Measurements from ENCODE around the gene RBM15.

The RBM15 gene, protein sequence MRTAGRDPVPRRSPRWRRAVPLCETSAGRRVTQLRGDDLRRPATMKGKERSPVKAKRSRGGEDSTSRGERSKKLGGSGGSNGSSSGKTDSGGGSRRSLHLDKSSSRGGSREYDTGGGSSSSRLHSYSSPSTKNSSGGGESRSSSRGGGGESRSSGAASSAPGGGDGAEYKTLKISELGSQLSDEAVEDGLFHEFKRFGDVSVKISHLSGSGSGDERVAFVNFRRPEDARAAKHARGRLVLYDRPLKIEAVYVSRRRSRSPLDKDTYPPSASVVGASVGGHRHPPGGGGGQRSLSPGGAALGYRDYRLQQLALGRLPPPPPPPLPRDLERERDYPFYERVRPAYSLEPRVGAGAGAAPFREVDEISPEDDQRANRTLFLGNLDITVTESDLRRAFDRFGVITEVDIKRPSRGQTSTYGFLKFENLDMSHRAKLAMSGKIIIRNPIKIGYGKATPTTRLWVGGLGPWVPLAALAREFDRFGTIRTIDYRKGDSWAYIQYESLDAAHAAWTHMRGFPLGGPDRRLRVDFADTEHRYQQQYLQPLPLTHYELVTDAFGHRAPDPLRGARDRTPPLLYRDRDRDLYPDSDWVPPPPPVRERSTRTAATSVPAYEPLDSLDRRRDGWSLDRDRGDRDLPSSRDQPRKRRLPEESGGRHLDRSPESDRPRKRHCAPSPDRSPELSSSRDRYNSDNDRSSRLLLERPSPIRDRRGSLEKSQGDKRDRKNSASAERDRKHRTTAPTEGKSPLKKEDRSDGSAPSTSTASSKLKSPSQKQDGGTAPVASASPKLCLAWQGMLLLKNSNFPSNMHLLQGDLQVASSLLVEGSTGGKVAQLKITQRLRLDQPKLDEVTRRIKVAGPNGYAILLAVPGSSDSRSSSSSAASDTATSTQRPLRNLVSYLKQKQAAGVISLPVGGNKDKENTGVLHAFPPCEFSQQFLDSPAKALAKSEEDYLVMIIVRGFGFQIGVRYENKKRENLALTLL

DNA sequence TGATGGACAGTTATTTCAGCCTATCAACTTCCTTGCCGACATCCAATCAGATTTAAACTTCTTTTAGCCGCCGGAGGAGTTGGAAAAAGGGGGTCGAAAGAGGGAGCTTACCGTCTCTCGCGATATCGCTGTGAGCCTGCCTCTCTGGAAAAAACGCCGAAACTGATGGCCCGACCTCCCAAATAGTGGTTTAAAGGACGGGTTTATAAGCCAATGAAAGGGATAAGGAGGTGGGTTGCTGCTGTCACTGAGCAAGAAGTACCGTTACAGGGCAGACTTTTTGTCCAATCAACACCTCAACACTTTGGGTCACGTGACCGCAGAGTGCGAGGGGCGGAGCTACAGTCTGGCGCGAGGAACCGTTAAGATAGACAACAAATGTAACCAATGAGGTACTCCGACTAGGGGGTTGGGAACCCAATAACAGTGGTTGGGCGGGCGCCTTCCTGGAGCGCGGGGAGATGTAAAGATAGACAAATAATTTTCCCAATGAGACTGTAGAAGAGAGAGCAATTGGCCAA is at the start of gene RBM15:
TSS of gene RBM15 (plus strand) at position 492 of the 521 bp plus-strand sequence. CDS start at position 521, 29 bp downstream.
- no peak for DNase-seq

DNA sequence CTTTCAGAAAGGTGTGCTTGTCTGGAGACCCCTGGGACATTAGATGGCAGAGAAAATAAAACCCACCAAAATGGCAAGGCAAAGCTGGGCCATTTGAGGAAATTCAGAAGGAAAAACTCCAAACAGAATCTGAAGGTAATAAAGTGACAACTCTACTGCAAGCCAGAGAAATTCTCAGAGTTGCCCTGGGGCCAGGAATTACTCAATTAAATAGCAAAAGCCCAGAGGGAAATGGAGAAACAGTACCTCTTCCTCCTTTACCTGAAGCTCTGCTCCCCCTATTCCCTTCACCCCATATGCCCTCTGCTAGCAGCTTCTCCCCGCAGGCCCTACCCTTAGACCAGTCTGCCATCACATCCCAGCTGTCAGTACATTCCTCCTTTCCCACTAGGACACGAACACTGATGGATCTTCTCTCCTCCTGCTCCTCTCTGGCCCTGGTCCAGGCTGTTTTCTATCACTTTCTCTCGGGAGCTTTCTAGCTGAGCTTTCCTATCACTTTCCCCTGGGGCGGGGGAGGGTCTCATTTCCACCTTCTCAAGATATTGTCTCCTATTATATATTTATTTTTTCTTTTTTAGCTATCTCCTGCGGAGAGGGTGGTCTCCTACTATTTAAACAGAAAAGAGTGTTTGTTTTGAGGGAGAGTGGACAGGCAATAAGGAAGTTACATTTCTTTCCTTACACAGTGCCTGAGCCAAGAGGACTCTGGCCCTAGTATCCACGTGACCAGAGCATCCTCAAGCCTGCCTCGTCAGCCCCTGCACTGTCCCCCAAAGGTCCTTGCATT is 47.7 kb upstream of the RBM15 start:
- no peak for DNase-seq

DNA sequence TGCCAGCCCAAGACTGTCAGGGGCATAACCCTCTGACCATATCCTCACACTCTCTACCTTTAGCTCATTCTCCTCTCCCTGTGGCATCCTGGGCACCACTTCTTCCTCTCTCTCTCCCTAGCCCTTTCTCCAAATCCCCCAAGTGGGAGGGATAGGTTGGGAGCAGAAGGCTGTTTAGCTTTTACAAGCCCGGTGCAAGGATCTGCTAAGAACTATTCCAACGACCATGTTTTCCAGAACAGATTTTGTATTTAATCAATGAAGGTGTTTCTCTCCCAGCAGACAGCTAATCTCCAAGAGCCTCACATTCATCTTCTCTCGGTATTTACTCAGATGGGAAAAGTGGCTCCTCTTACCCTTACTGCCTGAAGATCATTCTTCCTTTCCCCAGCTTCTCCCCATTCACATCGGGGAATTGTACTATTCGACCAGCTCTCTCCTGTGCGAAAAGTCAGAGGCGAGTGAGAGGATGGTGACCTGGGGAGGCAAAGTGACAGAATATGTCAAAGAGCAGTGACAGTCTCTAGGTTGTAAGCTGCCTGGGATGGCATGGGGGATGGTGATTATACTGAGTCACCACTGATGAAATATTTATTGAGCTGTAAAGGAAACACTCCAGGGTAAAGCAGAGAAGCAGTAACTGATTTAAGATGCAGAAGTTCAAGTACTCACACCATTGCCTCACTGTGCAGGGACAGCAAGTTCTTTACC is 47.0 kb upstream of the RBM15 start:
- DNase-seq: no peak

DNA sequence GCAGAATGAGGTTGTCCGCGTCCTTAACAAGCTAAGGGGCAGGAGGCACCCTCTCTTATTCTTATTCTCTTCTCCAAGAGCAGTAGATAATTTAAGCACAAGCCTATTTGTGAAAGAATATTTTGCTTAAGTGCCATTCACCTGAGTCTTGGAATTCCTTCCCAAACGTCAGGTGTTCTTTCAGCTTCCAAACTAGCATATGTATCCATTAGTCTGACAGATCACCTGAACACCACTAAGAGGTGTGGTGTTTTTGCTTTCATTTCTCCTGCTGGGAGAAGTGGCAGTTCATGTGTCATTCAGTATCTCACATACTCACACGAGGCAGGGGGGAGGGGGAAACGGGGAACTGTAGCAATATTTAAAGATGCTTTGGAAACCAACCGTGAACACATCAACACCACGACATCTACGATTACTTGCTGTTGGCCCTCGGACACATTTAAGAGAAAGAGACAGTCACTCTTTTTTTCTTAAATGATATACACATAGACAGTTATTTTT is 45.5 kb upstream of the RBM15 start:
- no peak for DNase-seq

DNA sequence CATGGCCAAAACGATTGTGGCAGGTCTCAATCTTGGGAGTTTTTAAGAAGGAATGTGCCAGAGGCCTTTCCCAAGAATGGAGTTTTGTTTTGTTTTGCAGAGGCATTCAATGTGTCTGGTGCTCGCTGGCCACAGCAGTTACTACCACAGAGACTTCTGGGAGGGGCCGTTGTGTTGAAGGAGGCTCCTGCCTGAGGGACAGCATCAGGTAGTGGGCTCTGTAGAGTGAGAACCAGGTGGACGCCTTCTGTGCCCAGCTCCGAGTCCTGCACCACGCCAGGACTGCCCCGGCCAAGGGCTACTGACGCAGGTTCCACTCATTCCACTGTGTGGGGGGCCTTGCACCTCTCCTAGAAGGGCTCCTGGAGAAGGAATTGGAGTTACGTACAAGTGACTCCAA is 44.9 kb upstream of the RBM15 start:
- DNase-seq: no peak

DNA sequence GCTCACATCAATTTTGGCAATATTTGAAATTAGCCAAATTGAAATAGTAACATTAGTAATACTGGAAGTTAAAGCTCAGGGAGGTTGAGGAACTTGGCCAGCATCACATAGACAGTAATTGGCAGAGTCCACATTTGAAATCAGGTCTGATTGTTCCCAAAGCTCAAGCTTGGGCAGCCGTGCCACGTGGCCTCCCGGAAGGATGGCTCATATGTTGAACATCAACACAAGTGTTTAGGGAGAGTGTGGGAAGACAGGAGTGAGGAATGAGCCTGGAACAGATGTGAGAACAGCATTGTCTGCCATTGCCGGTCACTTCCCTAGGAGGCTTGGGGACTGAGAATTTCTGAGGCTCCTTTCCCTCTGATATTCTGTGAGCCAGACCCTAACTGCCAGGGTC is 40.2 kb upstream of the RBM15 start:
- DNase-seq: no peak

DNA sequence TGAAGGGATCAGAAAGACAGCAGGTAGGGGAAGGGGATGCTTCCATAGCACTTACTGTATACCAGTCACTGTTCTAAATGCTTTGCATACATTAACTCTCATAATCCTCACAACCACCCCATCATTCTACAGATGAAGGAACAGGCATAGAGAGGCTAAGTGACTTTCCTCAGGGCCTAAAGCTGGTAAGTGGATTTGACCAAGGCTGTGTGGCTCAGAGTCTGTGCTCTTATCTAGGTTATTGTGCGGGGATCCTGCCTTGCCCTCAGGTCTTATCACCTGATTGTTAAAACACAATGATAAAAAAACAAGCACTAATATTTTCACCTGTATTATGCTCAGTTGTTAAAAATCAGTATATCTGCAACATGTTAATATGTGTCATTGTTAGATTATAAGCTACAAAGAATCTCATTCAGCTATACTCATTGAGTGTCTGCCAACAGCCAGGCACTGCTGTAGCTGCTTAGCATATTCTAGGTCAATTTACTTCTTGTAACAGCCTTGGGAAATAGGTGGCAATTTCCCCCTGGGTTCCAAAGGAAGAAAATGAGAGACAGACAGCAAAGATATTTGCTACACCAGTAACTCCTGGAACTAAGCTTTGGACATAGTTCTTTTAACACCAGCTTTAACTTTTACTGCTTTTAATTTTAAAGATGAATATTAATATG is 38.6 kb upstream of the RBM15 start:
- no peak for DNase-seq

DNA sequence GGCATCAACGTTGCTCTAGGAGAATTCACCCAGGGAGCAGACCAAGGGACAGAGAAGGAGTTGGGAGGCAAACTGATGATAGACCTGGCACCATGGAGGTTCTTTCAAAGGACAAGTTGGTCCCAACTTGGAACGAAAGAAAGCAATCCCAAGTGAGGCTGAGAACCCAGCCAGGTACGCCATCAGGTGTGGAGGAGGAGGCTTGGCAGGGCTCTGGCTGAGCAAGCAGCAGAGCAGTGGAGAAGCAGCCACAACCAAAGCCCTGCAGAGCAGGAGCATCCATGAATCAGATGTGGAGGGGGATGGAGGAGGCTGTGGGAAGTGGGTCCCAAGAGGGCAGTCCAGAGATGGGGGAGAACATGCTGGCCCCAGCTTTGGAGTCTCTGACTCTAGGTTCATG is 36.3 kb upstream of the RBM15 start:
- no peak for DNase-seq

DNA sequence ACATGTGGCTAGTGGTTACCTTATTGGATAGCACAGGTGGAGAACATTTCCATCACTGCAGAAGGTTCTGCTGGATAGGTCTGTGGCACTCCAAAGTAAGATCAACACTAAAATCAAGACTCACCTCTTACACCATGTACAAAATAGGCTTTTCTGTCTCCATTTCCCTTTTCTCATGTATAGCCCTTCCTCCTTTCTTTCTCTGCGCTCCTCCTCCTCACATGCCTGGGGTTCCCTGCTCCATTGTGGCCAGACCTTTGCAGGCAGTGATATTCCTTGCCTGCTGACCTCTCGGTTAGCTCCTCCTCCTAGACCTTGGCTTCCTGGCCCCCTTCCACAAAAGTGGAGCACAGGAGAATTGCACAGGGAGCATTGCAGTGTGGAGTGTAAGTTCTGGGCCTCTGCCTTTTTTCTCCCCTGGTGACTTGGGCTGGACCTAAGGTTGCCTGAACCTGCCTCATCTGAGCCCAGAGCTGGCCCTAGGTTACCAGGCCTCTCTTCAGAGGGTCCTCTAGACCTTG is 33.2 kb upstream of the RBM15 start:
- no peak for DNase-seq

DNA sequence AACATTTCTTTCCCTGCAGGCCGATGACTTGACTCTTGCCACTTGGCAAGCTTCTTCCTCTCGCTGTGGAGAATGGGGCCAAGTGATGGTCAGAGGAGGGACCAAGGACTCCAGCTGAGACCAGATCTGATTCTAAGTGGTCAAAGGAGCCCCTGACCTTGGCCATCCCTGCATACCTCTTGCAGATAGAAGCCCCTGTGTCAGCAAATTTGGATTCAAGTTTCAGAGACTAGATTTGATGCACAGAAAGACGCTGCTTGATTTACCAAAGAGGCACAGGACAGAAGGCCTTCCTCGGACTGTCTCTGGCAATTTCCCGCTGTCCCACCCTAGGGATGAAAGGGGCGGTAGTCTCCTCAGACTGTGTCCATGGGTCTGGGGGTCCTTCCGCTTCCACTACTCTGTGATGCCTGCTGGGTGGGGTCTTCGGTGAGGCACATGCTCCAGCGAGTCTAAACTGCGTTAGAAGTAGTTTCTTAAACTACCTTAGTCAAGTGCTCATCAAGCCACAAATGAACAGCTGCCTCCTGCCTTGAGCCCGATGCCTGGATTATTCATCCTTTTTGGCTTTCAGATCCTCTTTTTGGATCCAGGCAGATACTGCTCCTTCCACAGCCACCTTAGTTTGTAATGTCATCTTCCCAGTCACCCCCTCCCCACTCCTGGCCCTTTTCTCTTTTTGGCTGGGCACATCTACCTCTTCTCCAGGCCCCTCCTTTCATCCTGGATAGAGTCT is 31.8 kb upstream of the RBM15 start:
- no peak for DNase-seq

DNA sequence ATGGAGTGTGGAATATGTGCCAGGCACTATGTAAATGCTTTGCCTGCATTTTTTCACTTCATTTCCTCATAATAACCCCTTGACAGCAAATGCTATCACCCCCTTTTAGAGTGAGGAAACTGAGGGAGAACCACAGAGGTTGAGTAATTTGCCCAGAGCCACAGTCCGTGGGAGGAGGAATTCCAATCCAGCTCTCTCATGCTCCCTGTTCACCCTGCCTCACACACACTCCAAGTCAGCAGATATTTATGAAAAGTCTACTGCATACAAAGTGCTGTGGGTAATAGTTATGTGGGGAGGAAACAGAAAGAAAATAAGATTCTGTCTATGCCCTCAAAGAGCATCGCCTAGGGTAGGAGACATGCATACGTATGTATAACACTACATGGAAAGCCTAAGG is 30.9 kb upstream of the RBM15 start:
- DNase-seq: no peak

DNA sequence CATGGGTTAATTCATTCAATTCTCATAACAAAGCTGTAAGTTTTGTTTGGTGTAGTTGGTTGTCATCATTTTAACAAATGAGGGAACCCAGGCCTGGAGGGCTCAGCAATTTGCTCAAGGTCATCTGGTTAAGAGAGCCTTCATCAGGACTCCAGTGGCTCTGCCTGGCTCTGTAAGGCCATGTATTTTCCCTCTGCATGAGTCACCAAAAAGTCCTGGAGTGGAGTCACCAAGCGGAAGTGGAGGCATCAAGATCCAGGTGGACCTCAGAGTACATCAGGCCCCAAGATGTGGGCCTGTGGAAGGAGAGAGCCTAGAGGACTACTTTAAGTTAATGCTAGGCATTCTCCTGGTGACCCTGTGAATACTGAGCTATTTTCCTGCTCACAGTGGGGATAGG is 30.0 kb upstream of the RBM15 start:
- DNase-seq: no peak

DNA sequence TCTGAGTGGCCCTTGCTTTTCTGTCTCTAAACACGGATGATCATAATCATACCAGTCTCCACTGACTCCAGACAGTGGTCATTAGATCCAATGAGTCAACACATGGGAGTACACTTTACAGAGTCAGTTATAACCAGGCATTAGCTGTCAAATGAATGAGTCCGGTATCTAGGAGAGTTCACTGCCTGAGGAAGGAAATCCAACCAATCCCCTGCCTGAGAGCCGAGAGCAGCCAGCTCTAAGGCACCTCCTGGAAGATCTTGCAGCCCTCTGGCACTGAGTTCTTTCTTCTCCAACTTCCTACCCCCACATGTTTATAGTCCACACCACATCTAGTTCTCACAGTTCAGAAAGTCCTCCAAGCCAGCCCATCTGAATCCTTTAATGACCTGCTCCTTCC is 29.4 kb upstream of the RBM15 start:
- no peak for DNase-seq

DNA sequence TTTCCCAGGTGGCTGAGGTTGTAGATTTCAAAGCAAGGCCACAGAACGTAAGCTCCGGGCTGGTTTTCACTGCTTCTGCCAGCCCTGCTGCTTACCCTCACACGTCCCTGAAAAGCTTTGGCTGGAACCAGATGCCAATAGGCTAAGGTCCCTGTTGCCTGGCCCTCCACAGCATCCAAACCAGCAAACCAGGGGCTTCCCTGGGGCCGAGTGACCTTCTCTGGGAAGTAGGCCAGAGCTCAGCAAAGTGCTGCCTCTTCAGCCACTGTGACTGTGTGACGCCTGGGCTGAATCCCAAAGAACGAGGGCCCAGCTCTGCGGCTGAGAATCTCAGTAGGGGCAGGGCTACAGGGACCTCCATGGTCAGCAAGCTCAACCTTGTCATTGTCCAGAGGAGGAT is 28.9 kb upstream of the RBM15 start:
- DNase-seq: no peak

DNA sequence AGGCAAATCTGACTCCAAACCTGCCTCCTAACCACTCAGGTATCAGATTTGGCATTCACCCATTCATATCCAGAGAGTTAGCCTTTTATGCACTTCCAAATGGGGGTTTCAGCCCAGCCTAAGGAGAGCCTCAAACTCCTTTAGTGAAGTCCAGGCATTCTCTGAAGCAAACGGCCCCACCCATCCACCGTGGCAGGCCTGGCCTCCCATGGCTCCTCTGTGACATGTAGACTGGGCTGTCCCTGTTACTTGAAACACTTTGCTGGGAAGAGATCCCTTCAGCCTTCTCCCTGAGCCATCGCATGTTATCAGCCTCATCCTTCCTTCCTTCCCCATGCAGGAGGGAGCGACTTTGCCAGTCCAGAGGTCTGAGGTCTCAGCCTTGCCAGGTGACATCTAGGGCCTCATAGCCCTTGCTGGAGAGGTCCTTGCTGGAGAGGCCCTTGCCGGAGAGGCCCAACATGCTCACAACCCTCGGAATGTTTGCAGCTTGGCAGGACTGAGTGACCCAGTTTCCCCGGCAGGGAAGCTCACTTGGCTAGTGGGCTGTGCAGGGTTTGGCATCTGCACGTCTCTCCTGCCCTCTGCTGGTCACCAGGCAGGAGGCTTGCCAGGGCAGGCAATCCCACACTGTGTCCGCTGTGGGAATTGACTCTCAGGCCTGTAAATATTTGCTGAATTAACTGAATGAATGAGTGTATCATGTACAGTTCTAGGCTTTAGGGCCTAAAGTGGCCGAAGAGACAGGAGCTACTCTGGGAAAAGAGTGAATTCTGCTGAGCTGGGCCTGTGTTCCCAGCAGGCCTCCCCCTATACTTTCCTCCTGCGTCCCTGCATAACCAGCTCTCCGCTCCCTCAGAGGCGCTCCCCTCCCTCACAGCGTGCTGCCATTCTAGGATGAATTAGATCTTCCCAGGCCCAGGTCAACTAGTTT is 26.7 kb upstream of the RBM15 start:
- DNase-seq: no peak

DNA sequence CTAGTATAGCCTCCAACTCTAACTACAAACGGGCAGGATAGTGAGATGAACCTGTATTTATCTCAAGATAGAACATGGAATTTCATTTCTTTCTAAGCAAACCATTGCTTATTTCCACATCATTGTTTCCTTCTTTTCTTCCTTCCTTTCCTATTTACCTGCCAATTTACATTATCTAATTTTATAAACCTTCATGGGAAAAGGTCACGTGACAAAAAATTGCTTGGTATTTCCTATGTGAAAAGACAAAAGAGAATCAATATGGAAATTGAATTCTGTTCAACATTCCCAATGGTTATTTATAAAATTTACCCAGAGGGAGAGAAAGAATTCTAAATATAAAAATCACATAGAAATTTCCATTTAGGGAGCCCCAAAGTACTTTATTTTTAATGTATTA is 22.4 kb upstream of the RBM15 start:
- no peak for DNase-seq

DNA sequence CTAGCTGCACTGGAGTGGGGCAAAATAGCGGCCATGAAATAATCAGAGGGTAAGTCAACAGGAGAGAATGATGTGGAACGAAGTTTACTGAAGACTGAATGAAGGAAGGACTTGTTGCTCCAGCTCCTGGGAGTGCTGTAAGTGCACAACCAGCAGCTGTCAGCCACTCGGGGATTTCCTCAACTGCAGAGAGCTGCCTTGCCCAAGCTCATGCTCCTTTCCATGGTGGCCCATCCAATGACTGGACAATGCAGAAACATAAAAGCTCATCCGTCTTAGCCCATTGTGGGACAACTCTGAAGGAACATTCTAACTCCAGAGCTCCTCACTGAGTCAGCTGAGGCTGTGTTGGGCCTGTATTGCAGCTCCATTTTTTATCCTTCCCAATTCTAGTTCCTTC is 21.1 kb upstream of the RBM15 start:
- DNase-seq: no peak

DNA sequence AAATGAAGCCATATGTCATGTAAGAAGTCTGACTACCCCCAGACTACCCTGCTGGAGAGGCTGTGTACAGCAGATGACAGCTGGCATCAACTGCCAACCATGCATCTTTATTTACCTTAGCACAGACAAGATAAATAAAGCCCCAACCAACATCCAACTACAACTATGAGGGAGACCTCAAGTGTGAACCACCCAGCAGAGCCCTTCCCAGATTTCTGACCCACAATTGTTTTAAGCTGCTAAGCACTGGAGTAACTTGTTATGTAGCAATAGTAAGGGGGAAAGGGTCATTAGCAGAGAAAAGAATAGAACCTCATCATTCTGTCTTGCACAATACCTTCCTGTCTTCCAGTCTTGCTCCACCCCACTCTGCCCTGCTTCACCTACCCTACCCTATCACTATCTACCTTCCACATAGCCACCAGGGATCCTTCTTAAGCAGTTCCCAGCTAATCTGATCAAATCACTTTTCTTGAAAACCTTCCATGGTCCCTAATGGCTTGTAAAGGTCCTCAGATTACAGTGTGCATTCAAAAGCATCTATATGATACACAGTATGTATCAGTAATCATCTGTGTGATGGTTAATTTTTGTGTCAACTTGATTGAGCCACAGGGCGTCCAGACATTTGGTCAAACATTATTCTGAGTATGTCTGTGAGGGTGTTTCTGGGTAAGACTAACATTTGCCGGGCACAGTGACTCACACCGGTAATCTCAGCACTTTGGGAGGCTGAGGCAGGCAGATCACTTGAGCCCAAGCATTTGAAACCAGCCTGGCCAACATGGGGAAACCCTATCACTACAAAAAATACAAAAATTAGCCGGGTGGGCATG is 19.6 kb upstream of the RBM15 start:
- no peak for DNase-seq
